Measurements from ENCODE around the gene MAP3K7. TPM values are rescaled to one million over a fixed set of nuclear protein-coding genes. Genes with fewer than 3 reads are reported as not detected.

The MAP3K7 gene
- total RNA-seq, 1 donor from 2014 or later, result 33.8 TPM

- peaks cover 3% of the 10 kb centered on the region for H4K20me1 ChIP-seq (ENCODE audit: insufficient read depth, low read length)
- peaks cover 28% of the 10 kb centered on the region for H3K36me3 ChIP-seq (ENCODE audit: insufficient read depth, low read length)
- H3K4me3 ChIP-seq (ENCODE audit: insufficient read depth, low read depth, low read length), result no peak overlapping the region
- TF ChIP-seq EZH2 (IDR thresholded peaks at IDR 0.05; ENCODE audit: insufficient read depth, low read length) (no peak), CTCF (IDR thresholded peaks at IDR 0.05; ENCODE audit: insufficient read depth, low read depth, low read length) (no peak)
- no peak overlapping the region for H3K4me2 ChIP-seq (ENCODE audit: low read length)
- H3K79me2 ChIP-seq (ENCODE audit: insufficient read depth, low read length), result no peaks in the 10 kb centered on the region
- H3K9me3 ChIP-seq (ENCODE audit: insufficient read depth, low read depth, low read length), result no peaks in the 10 kb centered on the region
- Mint-ChIP-seq H3K36me3 (ENCODE audit: low read depth, unreplicated experiment) (peaks cover 12% of the 10 kb centered on the region), H3K4me1 (ENCODE audit: low read depth, unreplicated experiment) (peaks cover 22% of the 10 kb centered on the region), H3K27ac (ENCODE audit: unreplicated experiment) (no peak overlapping the region), H3K9me3 (ENCODE audit: unreplicated experiment) (no peaks in the 10 kb centered on the region), H3K4me3 (ENCODE audit: unreplicated experiment) (no peak overlapping the region), H3K27me3 (ENCODE audit: low read depth, unreplicated experiment) (no peaks in the 10 kb centered on the region)
- H3K4me1 ChIP-seq (ENCODE audit: insufficient read depth, low read length), result peaks cover 3% of the 10 kb centered on the region
- no peak overlapping the region for H3K27ac ChIP-seq (ENCODE audit: low read depth, low read length)
- no peak overlapping the region for H3K9ac ChIP-seq (ENCODE audit: low read length)
- no peaks in the 10 kb centered on the region for H3K27me3 ChIP-seq (ENCODE audit: insufficient read depth, low read length)
- H2AFZ ChIP-seq (ENCODE audit: low read depth, low read length), result no peak overlapping the region
- DNase-seq (ENCODE audit: low read depth) (no peak), FAIRE-seq (no peak)
These were observed 45.7 kb downstream of the MAP3K7 start for GRCh38 chr6:90541221-90541620.

- Histone ChIP-seq H3K4me1 (ENCODE audit: insufficient read depth, low read length) (peaks cover 3% of the 10 kb centered on the region), H3K4me2 (ENCODE audit: low read length) (no peak overlapping the region), H3K79me2 (ENCODE audit: insufficient read depth, low read length) (no peaks in the 10 kb centered on the region), H3K9me3 (ENCODE audit: insufficient read depth, low read depth, low read length) (no peaks in the 10 kb centered on the region), H3K27ac (ENCODE audit: low read depth, low read length) (no peak overlapping the region), H4K20me1 (ENCODE audit: insufficient read depth, low read length) (peaks cover 3% of the 10 kb centered on the region), H2AFZ (ENCODE audit: low read depth, low read length) (no peak overlapping the region), H3K36me3 (ENCODE audit: insufficient read depth, low read length) (peaks cover 18% of the 10 kb centered on the region), H3K27me3 (ENCODE audit: insufficient read depth, low read length) (no peaks in the 10 kb centered on the region), H3K9ac (ENCODE audit: low read length) (no peak overlapping the region), H3K4me3 (ENCODE audit: insufficient read depth, low read depth, low read length) (no peak overlapping the region)
- H3K9me3 Mint-ChIP-seq (ENCODE audit: unreplicated experiment), result no peaks in the 10 kb centered on the region
- peak overlapping the region; percentile 67 for H3K27ac Mint-ChIP-seq (ENCODE audit: unreplicated experiment)
- peaks cover 3% of the 10 kb centered on the region for H3K36me3 Mint-ChIP-seq (ENCODE audit: low read depth, unreplicated experiment)
- FAIRE-seq (no peak), DNase-seq (ENCODE audit: low read depth) (peak; percentile 62)
- H3K4me1 Mint-ChIP-seq (ENCODE audit: low read depth, unreplicated experiment), result peaks cover 24% of the 10 kb centered on the region
- no peak for TF ChIP-seq CTCF (IDR thresholded peaks at IDR 0.05; ENCODE audit: insufficient read depth, low read depth, low read length)
- TF ChIP-seq EZH2 (IDR thresholded peaks at IDR 0.05; ENCODE audit: insufficient read depth, low read length), result no peak
- H3K27me3 Mint-ChIP-seq (ENCODE audit: low read depth, unreplicated experiment), result no peaks in the 10 kb centered on the region
- H3K4me3 Mint-ChIP-seq (ENCODE audit: unreplicated experiment), result no peak overlapping the region
These were observed 48.4 kb downstream of the MAP3K7 start for GRCh38 chr6:90538278-90539046.

- no peak overlapping the region for H3K4me3 Mint-ChIP-seq (ENCODE audit: unreplicated experiment)
- Histone ChIP-seq H3K27ac (ENCODE audit: low read depth, low read length) (no peak overlapping the region), H4K20me1 (ENCODE audit: insufficient read depth, low read length) (peaks cover 3% of the 10 kb centered on the region), H3K4me1 (ENCODE audit: insufficient read depth, low read length) (peaks cover 3% of the 10 kb centered on the region), H2AFZ (ENCODE audit: low read depth, low read length) (no peak overlapping the region), H3K36me3 (ENCODE audit: insufficient read depth, low read length) (peaks cover 14% of the 10 kb centered on the region), H3K9me3 (ENCODE audit: insufficient read depth, low read depth, low read length) (no peaks in the 10 kb centered on the region), H3K79me2 (ENCODE audit: insufficient read depth, low read length) (no peaks in the 10 kb centered on the region), H3K4me3 (ENCODE audit: insufficient read depth, low read depth, low read length) (no peak overlapping the region), H3K9ac (ENCODE audit: low read length) (no peak overlapping the region), H3K4me2 (ENCODE audit: low read length) (no peak overlapping the region), H3K27me3 (ENCODE audit: insufficient read depth, low read length) (no peaks in the 10 kb centered on the region)
- peak overlapping the region; percentile 48 for H3K27ac Mint-ChIP-seq (ENCODE audit: unreplicated experiment)
- peak; percentile 72 for FAIRE-seq
- peaks cover 24% of the 10 kb centered on the region for H3K4me1 Mint-ChIP-seq (ENCODE audit: low read depth, unreplicated experiment)
- no peaks in the 10 kb centered on the region for H3K9me3 Mint-ChIP-seq (ENCODE audit: unreplicated experiment)
- peak; percentile 55 for DNase-seq (ENCODE audit: low read depth)
- H3K27me3 Mint-ChIP-seq (ENCODE audit: low read depth, unreplicated experiment), result no peaks in the 10 kb centered on the region
- H3K36me3 Mint-ChIP-seq (ENCODE audit: low read depth, unreplicated experiment), result peaks cover 7% of the 10 kb centered on the region
- no peak for TF ChIP-seq EZH2 (IDR thresholded peaks at IDR 0.05; ENCODE audit: insufficient read depth, low read length)
- no peak for TF ChIP-seq CTCF (IDR thresholded peaks at IDR 0.05; ENCODE audit: insufficient read depth, low read depth, low read length)
These were observed 49.1 kb downstream of the MAP3K7 start for GRCh38 chr6:90537723-90538258.
